SU-DHL-6 (cell line): ENCODE results near the gene C1orf141.

Experiments
- CTCF ChIP-seq: fragments of 200-600 bp; sonication (generic); IDR thresholded peaks from one replicate; pipeline ENCODE4 v1.5.1; 2017; ENCODE audit warnings: antibody characterized with exemption, mild to moderate bottlenecking, low read length, moderate library complexity; ENCODE audit not compliant: insufficient read depth, poor library complexity, severe bottlenecking
- EZH2phosphoT487 ChIP-seq: fragments of 200-600 bp; sonication (generic), shearing (Covaris generic); conservative IDR thresholded peaks from 2 replicates; pipeline ENCODE4 v1.6.1; 2018; ENCODE audit warnings: mild to moderate bottlenecking, antibody characterized with exemption, low read length, moderate library complexity, mixed read lengths

- no peak for TF ChIP-seq CTCF
- no peak for TF ChIP-seq EZH2phosphoT487
These were observed 49.9 kb downstream of the C1orf141 start for GRCh38 chr1:67084765-67085318.
